ENCODE results near the gene TSPEAR.

Gene TSPEAR

DNA sequence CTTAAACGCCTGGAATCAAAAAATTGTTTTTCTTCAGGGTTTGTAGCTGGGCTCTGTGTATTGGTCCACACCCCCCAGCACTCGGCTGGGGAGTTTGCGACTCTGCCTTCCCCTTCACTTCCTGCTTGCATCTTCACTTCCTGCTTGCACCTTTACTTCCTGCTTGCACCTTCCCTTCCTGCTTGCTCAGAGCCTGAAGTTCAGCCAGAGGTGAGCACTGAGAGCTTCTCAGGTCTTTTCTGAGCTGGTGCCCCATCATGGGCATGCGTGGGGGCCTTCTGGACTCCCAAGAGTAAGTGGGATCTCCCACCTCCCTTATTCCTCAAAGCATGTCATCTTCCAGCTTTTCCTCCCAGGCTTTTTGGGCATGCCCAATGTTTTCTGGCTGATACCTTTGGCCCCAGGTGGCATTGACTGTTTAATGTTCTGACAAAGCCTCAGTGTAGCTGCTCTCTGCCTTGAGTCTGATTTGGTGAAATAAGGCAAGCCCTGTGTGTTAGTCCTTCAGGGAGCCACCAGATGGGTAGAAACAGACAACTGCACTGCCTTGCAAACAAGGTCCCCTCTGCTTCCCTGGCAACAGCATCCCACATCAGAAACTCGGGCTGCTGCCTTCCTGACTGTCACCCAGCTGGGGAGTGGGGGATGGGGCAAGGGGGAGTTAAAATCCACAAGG, 163.6 kb downstream of the TSPEAR start:
- no peak for DNase-seq (ENCODE audit: low read depth)

DNA sequence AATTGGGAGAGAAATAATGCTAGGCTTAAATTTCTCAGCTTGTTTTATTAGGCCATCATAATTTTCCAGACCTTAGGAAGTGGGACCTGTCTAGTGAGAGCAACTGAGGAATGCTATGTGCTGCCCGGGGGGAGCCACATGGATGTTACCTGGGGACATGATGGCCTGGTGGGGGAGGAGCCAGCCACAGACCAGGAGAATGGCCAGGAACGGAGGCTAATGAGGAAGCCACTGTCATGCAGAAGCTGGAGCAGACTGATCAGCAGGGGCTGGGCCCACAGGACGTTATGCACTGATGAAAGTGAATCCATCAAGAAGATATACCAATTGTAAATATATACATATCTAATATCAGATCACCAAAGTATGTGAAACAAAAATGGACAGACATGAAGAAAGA, 166.8 kb downstream of the TSPEAR start:
- DNase-seq (ENCODE audit: low read depth) = no peak

GRCh38 chr21:44542716-44543115, 168.7 kb downstream of the TSPEAR start:
- DNase-seq (ENCODE audit: low read depth) = no peak

GRCh38 chr21:44540741-44541288, 170.6 kb downstream of the TSPEAR start:
- DNase-seq (ENCODE audit: low read depth) = no peak

DNA sequence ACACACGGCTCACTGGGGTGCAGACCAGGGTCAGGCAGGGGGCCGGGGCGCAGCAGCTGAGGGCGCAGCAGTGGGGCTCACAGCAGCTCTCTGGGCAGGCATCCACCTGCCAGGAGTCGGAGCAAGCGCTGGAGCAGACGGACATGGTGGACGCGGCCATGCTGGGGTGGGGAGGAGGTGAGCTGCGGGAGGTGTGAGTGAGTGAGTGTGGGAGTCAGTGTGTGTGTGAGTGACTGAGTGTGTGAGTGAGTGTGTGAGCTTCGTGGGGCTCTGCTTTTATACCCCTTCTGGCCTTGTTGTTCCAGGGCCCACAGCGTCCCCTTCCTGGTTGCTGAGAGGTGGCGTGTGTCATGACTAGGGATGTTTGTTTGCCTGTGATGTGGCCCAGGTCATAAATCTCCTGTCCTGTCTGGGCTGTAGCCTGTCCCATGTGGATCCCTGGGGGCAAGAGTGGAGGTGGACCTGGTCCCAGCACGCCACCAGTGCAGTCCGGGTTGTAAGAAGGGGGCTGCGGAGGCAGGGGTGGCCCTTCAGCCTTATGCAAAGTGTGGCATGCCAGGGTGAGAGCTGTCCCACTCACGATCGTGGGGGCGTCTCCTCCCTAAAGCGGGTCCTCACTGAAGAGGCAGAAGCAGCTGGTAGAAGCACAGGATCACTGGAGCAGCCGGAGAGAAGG, 171.2 kb downstream of the TSPEAR start, which contains the start of gene KRTAP10-1:
TSS of gene KRTAP10-1 (minus strand) at position 205 of the 676 bp plus-strand sequence. CDS start at position 160, 45 bp downstream.
- DNase-seq (ENCODE audit: low read depth) = no peak

- DNase-seq (ENCODE audit: low read depth) = no peak
These were observed 172.3 kb downstream of the TSPEAR start for GRCh38 chr21:44539046-44539445.

DNA sequence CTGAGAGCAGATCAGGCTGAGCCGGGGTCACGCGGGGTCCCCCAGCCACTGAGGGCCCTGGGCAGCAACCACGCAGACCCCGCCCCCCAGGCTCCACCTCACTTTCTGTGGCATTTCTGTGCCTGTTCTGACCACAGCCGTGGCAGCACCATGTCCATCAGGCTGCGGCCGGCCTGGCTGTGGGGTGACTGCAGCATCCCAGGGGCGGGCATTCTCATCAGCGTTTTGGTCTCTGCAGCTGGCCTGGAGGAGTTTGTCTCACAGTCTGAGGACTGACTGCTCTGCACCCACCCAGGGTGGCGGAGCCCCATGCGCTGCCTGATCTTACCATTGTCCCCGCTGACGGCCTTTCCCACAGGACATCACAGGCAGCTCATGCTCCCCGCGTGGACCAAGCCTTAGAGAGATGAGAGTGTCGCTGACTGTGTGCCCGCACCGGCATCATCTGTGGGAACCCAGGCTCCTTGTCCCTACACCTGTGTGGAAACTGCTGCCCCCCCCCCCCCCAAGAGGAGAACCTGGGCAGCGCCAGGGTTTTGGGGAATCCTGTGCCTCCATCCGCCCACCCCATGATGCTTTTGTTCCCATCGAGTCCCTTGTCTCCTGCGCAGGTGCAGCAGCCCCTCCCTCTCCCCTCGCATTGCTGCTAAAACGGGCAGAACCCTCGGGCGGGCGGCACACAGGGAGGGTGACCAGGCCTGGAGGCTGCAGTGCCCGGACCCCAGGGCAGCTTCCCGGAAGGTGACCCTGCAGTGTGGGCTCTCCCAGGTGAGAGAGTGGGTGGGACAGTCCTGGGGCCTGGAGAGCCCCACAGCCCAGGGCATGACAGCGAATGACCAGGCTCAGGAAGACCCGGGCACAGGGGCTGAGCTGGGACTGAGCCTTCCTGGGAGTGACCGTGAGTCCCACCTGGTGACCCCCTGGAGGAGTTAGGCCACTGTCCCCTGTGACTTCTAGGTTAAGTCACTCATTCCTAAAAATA, 173.2 kb downstream of the TSPEAR start:
- DNase-seq (ENCODE audit: low read depth) = no peak

- no peak for DNase-seq (ENCODE audit: low read depth)
These were observed 175.4 kb downstream of the TSPEAR start for GRCh38 chr21:44535963-44536362.

DNA sequence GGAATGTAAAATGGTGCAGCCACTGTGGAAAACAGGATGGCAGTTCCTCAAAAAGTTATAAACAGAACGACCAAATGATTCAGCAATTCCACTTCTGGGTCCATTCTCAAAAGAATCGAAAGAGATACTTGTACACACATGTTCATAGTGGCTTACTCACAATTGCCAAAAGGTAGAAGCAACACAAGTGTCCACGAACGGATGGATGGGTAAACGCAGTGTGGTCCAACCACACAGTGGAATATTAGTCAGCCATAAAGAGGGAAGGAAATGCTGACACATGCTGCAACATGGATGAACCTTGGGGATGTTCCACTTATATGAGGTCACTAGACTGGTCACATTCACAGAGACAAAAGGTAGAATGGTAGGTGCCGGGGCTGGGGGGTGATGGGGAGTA, 176.7 kb downstream of the TSPEAR start:
- DNase-seq (ENCODE audit: low read depth) = no peak

GRCh38 chr21:44533891-44534627, 177.3 kb downstream of the TSPEAR start:
- no peak for DNase-seq (ENCODE audit: low read depth)

DNA sequence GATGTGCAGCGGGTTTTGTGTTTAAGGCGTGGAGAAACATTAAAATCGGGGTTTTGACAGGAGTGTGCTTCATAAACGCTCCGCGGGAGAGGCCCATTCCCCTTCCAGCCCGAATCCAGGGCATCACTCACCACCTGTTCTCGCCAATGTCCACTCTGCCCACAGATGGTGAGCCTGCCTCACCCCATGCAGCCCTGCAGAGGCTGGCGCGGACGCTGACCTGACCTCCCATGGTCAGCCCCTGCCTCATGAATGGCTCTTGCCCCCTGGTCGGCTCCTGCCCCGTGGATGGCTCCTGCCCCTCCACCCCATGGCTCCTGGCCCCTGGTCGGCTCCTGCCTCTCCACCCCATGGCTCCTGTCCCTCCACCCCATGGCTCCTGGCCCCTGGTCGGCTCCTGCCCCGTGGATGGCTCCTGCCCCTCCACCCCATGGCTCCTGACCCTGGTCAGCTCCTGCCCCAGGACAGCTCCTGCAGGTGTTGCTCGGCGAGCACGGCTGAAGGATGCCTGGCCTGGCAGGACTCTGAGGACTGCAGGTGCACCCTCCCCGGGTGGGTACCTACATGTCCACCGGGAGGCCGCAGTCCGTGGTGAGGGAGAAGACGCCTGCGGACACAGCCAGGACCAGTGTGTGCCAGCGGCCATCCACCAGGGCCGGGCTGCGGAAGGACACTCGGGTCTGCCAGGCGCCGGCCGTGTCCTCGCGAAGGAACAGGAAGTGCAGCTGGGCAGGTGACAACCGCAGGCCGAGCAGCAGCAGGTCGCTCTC, 178.1 kb downstream of the TSPEAR start:
- DNase-seq (ENCODE audit: low read depth) = no peak

DNA sequence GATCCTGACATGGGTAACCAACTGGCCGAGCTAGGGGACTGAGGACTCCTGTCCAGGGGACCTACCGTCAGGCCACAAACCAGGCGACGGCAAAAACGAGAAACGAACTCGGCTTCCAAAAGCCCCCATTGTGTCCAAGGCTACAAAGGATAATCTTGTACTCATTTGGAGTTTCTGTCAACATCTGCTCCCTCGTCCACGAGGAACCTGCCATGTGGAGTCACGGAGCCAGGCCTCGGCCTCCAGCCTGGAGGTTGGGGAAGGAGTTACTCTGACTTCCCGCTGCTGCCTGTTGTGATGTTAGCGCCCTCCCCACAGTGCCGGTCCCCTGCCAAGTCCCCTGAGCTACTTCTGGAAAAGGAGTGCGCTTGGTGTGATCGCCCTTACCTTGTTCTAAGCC, 178.7 kb downstream of the TSPEAR start:
- no peak for DNase-seq (ENCODE audit: low read depth)

DNA sequence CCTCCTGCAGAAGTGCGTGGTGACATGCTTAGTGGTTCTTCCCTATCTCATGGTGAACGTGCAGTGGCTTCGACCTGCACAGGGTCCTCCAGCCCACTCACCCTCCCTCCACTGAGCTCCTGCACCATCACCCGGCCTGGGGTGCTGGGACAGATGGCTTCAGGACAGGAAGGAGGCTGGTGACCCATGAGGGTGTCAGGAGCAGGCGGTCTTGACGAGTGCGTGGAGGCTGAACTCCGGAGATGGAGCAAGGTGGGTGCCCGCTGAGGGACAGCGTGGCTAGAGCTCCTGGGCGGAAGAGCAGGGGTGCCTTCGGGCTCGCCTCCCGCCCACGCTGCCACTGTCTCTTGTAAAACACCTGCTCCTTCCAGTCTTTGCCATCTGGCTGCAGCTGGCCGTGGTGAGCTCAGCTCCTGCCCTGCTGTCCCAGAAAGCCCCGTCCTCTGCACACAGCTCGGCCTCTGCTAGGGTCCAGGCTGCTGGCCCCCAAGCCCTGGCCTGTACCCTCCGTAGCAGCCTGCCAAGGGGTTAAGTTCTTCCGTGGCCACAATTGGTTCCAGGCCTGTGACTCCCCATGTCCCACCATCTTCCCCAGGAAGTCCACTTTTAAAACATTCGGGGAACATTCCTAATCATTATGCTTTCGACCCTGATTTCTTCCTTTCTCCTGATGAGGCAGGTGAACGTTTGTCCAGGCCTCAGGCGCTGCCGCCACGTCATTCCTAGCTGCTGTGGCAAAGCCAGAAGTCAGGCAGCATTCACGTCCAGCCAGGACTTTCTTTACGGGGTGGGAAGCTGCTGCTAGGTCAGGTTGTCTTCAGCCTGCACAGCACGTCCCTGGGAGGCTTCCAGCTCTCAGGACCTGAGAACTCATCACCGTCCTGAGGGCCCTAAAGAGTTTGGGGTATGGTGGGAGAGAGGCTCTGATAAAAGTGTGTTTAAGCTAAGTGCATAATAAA, 179.5 kb downstream of the TSPEAR start:
- no peak for DNase-seq (ENCODE audit: low read depth)

- no peak for DNase-seq (ENCODE audit: low read depth)
These were observed 180.3 kb downstream of the TSPEAR start for GRCh38 chr21:44530903-44531605.

DNA sequence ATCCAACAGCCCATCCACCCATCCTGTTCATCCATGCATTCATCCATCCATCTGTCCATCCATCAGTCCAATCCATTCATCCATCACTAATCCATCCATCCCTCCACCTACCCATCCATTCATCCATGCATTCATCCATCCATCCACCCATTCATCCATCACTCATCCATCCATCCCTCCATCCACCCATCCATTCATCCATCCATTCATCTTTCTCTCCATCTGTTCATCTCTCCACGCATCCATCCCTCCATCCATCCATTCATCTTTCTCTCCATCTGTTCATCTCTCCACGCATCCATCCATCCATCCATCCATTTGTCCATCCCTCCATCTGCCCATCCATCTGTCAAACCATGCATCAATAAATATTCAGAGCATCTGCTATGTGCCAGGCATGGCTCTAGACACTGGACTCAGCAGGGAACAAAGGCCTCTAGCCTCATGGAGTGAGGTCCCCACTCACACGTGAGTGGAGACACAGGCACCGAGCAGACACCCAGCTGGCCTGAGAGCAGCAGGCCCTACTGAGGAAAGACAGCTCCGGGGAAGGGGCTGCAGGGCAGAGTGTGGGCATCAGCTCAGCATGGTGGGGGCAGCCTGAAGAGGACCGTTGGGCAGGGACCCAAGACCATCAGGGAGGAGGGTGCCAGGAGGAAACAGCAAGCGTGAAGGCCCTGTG, 181.0 kb downstream of the TSPEAR start:
- DNase-seq (ENCODE audit: low read depth) = no peak

GRCh38 chr21:44529503-44530125, 181.8 kb downstream of the TSPEAR start:
- no peak for DNase-seq (ENCODE audit: low read depth)

GRCh38 chr21:44529011-44529421, 182.4 kb downstream of the TSPEAR start:
- DNase-seq (ENCODE audit: low read depth) = no peak

GRCh38 chr21:44528634-44528995, 182.8 kb downstream of the TSPEAR start:
- DNase-seq (ENCODE audit: low read depth) = no peak

All from T-helper 22 cell (primary cell).